Lower leg skin (tissue), 4 donors: Measurements from ENCODE around the gene NRTN. TPM values are rescaled to one million over a fixed set of nuclear protein-coding genes. Genes with fewer than 3 reads are reported as not detected.

Source experiments
- DNase-seq, 2 donors: peaks; one replicate each; pipeline ENCODE4 v3.0.0-alpha.2; 2019; ENCODE audit warnings: low spot score in 2 of 2
- H3K4me3 ChIP-seq: fragments of 200-600 bp; sonication (generic); 2 replicates; pipeline ENCODE4 v1.5.1; 2017; ENCODE audit warnings: mild to moderate bottlenecking, low read depth; ENCODE audit not compliant: poor library complexity, severe bottlenecking
- POLR2A ChIP-seq, 2 donors: fragments of 450-650 bp; IDR thresholded peaks; one replicate each; pipeline ENCODE4 v1.6.1; 2016 to 2017; ENCODE audit warnings: antibody characterized with exemption in 2 of 2, mild to moderate bottlenecking in 1 of 2, moderate library complexity in 1 of 2
- WGBS, 2 donors: methylation state at CpG; one replicate each; pipeline ENCODE4 v1.1.5; 2018; 5-methylcytosine and 5-hydroxymethylcytosine counted together
- intact Hi-C: fragments of 100-400 bp; cut with DNase I; formaldehyde crosslinking; loops from one replicate; pipeline ENCODE4 v1.15.0; 2023; ENCODE audit warnings: low total_unique reads
- total RNA-seq, 4 donors: library from RNA; depleted of rRNA; stranded (reverse); fragments of >200 nt; gene quantifications; one replicate each; pipeline ENCODE4 v1.1.0, GENCODE V29; 2016
- TF ChIP-seq, protein P1 (sequence below), 3 donors: fragments of 450-650 bp; IDR thresholded peaks; one replicate each; pipeline ENCODE4 v1.5.1; 2016; ENCODE audit warnings: antibody characterized with exemption in 3 of 3, mild to moderate bottlenecking in 3 of 3, moderate library complexity in 2 of 3

NRTN gene
- total RNA-seq, 4 donors from 2014 or later: 6.5 to 7.9 (median 7.2) TPM

DNA sequence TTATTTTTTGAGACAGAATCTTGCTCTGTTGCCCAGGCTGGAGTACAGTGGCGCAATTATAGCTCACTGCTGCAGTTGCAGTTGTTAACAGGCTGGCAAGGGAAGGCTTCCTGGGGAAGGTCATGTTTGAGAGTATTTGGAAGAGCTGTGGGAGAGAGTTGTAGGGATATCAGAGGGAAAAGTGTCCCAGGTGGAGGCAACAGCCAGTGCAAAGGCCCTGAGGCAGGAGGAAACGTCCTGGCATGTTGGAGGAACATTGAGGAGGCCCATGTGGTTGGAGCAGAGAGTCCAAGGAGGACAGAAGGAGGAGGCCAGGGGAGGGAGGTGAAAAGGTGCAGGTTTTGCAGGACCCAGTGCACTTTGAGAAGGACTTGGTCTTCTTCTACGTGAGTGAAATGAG, 11.7 kb upstream of the NRTN start:
- WGBS, 2 donors: 86 to 87% methylated on average over 3 of the region's 3 CpGs
- intact Hi-C loops: no loop called here
- TF ChIP-seq, protein P1, sequence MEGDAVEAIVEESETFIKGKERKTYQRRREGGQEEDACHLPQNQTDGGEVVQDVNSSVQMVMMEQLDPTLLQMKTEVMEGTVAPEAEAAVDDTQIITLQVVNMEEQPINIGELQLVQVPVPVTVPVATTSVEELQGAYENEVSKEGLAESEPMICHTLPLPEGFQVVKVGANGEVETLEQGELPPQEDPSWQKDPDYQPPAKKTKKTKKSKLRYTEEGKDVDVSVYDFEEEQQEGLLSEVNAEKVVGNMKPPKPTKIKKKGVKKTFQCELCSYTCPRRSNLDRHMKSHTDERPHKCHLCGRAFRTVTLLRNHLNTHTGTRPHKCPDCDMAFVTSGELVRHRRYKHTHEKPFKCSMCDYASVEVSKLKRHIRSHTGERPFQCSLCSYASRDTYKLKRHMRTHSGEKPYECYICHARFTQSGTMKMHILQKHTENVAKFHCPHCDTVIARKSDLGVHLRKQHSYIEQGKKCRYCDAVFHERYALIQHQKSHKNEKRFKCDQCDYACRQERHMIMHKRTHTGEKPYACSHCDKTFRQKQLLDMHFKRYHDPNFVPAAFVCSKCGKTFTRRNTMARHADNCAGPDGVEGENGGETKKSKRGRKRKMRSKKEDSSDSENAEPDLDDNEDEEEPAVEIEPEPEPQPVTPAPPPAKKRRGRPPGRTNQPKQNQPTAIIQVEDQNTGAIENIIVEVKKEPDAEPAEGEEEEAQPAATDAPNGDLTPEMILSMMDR (IDR thresholded peaks at IDR 0.05): no peak
- no peak for TF ChIP-seq POLR2A (IDR thresholded peaks at IDR 0.05)
- no peak for DNase-seq
- H3K4me3 ChIP-seq: no peak overlapping the region

DNA sequence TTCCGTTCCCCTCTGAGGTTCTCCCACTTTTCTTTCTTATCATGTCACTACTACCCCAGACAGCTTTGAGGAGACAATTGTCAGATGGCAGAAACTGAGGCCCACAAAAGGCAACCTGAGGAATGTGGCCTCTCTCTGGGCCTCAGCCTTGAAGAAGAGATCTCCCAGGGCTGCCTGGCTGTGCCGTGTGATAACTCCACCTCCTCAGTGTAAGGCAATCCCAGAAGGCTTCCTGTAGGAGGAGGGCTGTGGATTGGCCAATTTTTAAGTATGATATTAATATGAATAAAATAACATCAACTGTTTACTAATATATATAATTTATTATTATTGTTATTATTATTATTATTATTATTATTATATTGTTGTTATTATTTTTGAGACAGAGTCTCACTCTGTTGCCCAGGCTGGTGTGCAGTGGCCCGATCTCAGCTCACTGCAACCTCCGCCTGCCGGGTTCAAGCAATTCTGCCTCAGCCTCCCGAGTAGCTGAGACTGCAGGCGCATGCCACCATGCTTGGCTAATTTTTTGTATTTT, 9.4 kb upstream of the NRTN start:
- no peak for TF ChIP-seq POLR2A (IDR thresholded peaks at IDR 0.05)
- TF ChIP-seq, protein P1 (IDR thresholded peaks at IDR 0.05): no peak
- H3K4me3 ChIP-seq: no peak overlapping the region
- intact Hi-C loops: no loop called here
- no peak for DNase-seq
- WGBS, 2 donors: 84 to 91% methylated on average over 7 of the region's 7 CpGs

DNA sequence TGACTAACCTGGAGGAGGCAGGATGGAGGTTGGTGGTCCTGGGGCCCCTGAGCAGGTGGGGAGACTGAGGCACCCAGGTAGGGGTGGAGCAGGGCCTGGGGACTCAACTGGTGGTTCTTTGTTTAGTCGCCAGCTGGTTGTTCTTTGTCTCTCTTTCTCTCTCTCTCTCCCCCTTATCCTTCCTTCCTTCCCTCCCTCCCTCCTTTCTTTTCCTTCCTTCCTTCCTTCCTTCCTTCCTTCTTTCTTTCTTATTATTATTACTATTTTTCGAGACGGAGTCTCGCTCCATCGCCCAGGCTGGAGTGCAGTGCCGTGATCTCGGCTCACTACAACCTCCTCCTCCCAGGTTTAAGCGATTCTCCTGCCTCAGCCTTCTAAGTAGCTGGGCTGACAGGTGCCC, 6.6 kb upstream of the NRTN start:
- H3K4me3 ChIP-seq: no peak overlapping the region
- TF ChIP-seq, protein P1 (IDR thresholded peaks at IDR 0.05): no peak
- TF ChIP-seq POLR2A (IDR thresholded peaks at IDR 0.05): no peak
- DNase-seq: no peak
- WGBS, 2 donors: 86 to 87% methylated on average over 8 of the region's 8 CpGs
- intact Hi-C loops: no loop called here

DNA sequence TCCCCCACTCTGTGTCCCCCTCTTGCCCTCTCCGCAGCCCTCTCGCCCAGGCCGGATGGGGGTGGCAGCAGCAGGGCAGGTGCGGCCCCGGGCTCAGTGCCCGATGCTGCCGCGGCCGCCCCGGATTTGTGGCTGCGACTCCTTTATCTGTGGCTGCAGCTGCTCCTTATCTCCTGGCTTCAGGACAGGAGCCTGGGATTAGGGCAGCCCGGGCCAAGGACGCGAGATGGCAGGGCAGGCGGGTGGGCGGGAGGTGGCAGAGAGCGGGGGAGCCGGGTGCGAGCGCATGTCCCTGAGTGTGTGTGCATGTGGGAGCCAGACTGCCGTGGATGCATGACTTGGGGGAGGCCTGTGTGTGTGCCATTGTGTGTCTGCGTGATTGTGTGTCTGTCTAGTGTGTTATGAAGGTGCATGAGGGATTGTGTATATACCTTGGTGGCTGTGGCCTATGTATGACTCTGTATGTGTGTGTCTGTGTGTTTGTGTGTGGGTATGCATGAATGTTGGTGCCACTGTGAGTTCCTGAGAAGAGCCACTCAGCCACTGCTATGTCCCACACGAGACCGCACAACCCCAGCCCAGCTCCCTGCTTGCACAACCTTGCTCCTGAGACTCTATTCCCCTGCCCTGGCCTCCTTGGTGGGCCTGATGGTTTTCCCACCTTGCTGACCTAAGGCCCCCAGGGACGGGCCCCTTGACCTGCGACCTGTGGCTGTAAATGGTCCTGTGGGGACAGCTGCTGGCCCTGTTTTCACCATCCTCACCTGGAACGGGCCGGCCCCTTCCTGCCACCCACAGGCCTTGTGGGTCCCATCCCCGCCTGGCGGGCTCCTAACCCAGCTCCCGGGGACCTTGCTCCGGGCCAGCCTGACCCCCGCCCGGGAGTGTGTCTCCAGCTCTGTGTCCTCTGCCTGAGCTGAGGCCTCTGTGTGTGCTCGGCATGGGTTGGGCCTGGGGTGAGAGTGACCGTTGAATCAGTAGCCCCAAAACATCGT, 5.3 kb upstream of the NRTN start:
- intact Hi-C loops: loop anchor here (10.0 kb wide), 1 partner anchor 225 kb away; no protein-coding TSS in a partner anchor

GRCh38 chr19:5800361-5801270, 4.3 kb upstream of the NRTN start:
- WGBS, 2 donors: 63 to 73% methylated on average over 13 to 16 of the region's 17 CpGs
- no peak for TF ChIP-seq POLR2A (IDR thresholded peaks at IDR 0.05)
- TF ChIP-seq, protein P1 (IDR thresholded peaks at IDR 0.05): no peak
- no peak overlapping the region for H3K4me3 ChIP-seq
- intact Hi-C loops: loop anchor here (10.0 kb wide), 1 partner anchor 224 kb away; no protein-coding TSS in a partner anchor
- no peak for DNase-seq

More for the DNA sequence above, 5.3 kb upstream of the NRTN start:
- TF ChIP-seq POLR2A (IDR thresholded peaks at IDR 0.05): no peak
- TF ChIP-seq, protein P1 (IDR thresholded peaks at IDR 0.05): no peak
- WGBS, 2 donors: 66 to 68% methylated on average over 37 of the region's 37 CpGs
- no peak for DNase-seq
- H3K4me3 ChIP-seq: no peak overlapping the region
